PC-9 (cell line): ENCODE data around the gene EXOG.

Experiments
- CTCF ChIP-seq: fragments of 200-600 bp; sonication (generic); conservative IDR thresholded peaks from 2 replicates; pipeline ENCODE4 v1.6.1; 2017; ENCODE audit warnings: mixed run types, antibody characterized with exemption, mild to moderate bottlenecking, moderate library complexity
- EZH2 ChIP-seq: fragments of 200-600 bp; sonication (generic); IDR thresholded peaks from 2 replicates; pipeline ENCODE4 v1.8.0; 2017; ENCODE audit warnings: antibody characterized with exemption, low read depth

DNA sequence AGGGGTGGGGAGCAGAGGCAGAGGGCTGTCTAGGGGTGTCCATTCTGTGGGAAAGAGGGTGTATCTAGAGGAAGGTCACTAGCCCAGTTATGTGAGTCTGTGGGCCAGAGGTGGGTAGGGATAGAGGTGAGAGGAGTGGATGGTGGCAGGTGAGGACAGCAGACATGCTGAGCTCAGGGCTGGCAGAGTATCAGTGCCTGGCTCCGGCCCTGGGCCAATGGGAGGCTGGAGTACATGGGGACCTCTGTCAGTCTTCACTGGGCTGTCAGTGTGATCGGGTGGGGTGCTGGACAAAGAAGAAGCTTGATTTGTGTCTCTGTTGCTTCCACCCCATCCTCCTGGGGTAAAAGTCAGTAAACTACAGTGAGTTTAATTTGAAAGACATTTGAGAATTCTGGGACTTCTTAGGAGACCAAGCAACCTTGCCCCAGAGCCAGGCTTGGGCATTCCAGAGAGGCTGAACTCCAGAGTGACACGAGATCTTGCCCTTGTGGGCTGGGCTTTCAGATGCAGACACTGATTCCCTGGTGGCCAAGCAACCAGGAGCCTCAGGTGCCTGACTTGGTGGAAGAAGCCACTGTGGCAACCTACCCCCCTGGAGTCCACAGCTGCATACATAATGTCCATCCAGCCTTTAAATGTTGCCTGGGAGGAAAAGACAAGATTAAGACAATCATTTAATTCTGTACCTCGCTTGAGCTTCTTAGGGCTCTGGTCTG lies 60.7 kb downstream of the EXOG start:
- TF ChIP-seq CTCF (no peak), EZH2 (no peak)
